Fibroblast of lung (primary cell): ENCODE results near the gene CDC14B. TPM values are rescaled to one million over a fixed set of nuclear protein-coding genes. Genes with fewer than 3 reads are reported as not detected.

Source experiments
- DNase-seq, 2 donors: peaks; one replicate each; pipeline versions ENCODE4 v3.0.0 to v3.0.0-alpha.2; 2010; ENCODE audit warnings: low read depth in 2 of 2
- H2AFZ ChIP-seq: 2 replicates; pipeline ENCODE4 v1.5.1; 2012; ENCODE audit warnings: low read length, control low read depth, inconsistent platforms
- H3K27ac ChIP-seq: 2 replicates; pipeline ENCODE4 v1.5.1; 2011; ENCODE audit warnings: low read length, control low read depth; ENCODE audit not compliant: insufficient read depth
- H3K27me3 ChIP-seq: 2 replicates; pipeline ENCODE4 v1.5.1; 2011; ENCODE audit warnings: mild to moderate bottlenecking, low read length; ENCODE audit not compliant: control insufficient read depth, insufficient read depth
- H3K36me3 ChIP-seq: 2 replicates; pipeline ENCODE4 v1.5.1; 2011; ENCODE audit warnings: low read length; ENCODE audit not compliant: control insufficient read depth, insufficient read depth
- H3K4me1 ChIP-seq: 2 replicates; pipeline ENCODE4 v1.5.1; 2011; ENCODE audit warnings: low read length; ENCODE audit not compliant: control insufficient read depth, insufficient read depth; ENCODE audit errors: extremely low read depth
- H3K4me2 ChIP-seq: 2 replicates; pipeline ENCODE4 v1.5.1; 2011; ENCODE audit warnings: low read length, control low read depth; ENCODE audit not compliant: insufficient read depth; ENCODE audit errors: extremely low read depth
- H3K4me3 ChIP-seq, 4 experiments: fragments of 200-600 bp in 1 of 4; sonication (generic) in 1 of 4; replicated peaks in 1 of 4; 2 replicates each; pipeline ENCODE4 v1.5.1; 2011 to 2016; ENCODE audit warnings: low read length in 4 of 4, low read depth in 3 of 4, mild to moderate bottlenecking in 3 of 4, control low read depth in 2 of 4, inconsistent platforms in 1 of 4, mixed read lengths in 1 of 4; ENCODE audit not compliant: insufficient read depth in 1 of 4; ENCODE audit errors: control extremely low read depth in 1 of 4
- H3K79me2 ChIP-seq: 2 replicates; pipeline ENCODE4 v1.5.1; 2012; ENCODE audit warnings: mild to moderate bottlenecking, low read length, inconsistent platforms; ENCODE audit not compliant: control insufficient read depth, insufficient read depth
- H3K9ac ChIP-seq: 2 replicates; pipeline ENCODE4 v1.5.1; 2011; ENCODE audit warnings: mild to moderate bottlenecking, low read length, control low read depth; ENCODE audit not compliant: insufficient read depth
- H3K9me3 ChIP-seq: 2 replicates; pipeline ENCODE4 v1.5.1; 2012; ENCODE audit warnings: low read depth, low read length; ENCODE audit not compliant: control insufficient read depth, insufficient read depth
- H4K20me1 ChIP-seq: 2 replicates; pipeline ENCODE4 v1.5.1; 2011; ENCODE audit warnings: low read length; ENCODE audit not compliant: control insufficient read depth, insufficient read depth; ENCODE audit errors: extremely low read depth
- EZH2 ChIP-seq: IDR thresholded peaks from 2 replicates; pipeline ENCODE4 v1.5.1; 2012; ENCODE audit warnings: low read length, control low read depth, mild to moderate bottlenecking; ENCODE audit errors: missing control alignments
- polyA plus RNA-seq, 2 donors: library from polyadenylated mRNA; depleted of rRNA in 1 of 2; stranded (reverse) in 1 of 2; unstranded in 1 of 2; fragments of >200 nt; gene quantifications; 2 replicates each; pipeline ENCODE4 v1.2.1, GENCODE V29; 2011 to 2012; ENCODE audit warnings: missing spikeins in 1 of 2
- total RNA-seq: library from RNA; depleted of rRNA; stranded (reverse); fragments of >200 nt; gene quantifications from 2 replicates; pipeline ENCODE4 v1.2.1, GENCODE V29; 2014
- TF ChIP-seq, protein P1 (sequence below), 2 donors: IDR thresholded peaks in 1 of 2; conservative IDR thresholded peaks in 1 of 2; 1 replicate in 1 of 2; 2 replicates in 1 of 2; pipeline ENCODE4 v1.5.1; 2011 to 2012; ENCODE audit warnings: low read length in 2 of 2, control low read depth in 1 of 2, inconsistent platforms in 1 of 2, low read depth in 1 of 2, mild to moderate bottlenecking in 1 of 2

Gene CDC14B
- total and polyA plus RNA-seq, 2 donors (not counting 1 experiment from before 2014, with no cell fraction given) = 38.0 to 68.5 TPM

DNA sequence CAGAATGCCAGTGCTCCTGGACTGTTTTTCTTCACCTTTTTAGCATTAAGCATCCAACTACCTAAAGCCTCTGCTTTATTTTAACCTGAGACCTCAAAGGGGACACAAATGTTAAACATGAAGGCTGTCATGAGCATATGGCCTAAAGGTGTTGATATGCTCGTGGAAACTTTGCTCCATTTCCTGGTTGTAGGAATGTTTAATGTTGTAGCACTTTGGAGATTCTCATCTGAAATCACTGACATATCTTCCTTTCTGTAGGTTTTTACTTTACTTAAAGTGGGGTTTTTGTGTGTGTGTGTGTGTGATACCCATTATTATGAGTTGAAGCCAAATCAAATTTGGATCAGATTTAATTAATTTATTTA, 132.6 kb downstream of the CDC14B start:
- Histone ChIP-seq H3K4me2 (no peak overlapping the region), H2AFZ (no peak overlapping the region), H3K9ac (no peak overlapping the region), H3K36me3 (peaks cover 11% of the 10 kb centered on the region), H3K79me2 (no peaks in the 10 kb centered on the region), H4K20me1 (no peaks in the 10 kb centered on the region), H3K9me3 (no peaks in the 10 kb centered on the region), H3K4me1 (peaks cover 25% of the 10 kb centered on the region), H3K27me3 (no peaks in the 10 kb centered on the region), H3K27ac (peak overlapping the region; percentile 39), H3K4me3 (no peak overlapping the region)
- TF ChIP-seq, protein P1, sequence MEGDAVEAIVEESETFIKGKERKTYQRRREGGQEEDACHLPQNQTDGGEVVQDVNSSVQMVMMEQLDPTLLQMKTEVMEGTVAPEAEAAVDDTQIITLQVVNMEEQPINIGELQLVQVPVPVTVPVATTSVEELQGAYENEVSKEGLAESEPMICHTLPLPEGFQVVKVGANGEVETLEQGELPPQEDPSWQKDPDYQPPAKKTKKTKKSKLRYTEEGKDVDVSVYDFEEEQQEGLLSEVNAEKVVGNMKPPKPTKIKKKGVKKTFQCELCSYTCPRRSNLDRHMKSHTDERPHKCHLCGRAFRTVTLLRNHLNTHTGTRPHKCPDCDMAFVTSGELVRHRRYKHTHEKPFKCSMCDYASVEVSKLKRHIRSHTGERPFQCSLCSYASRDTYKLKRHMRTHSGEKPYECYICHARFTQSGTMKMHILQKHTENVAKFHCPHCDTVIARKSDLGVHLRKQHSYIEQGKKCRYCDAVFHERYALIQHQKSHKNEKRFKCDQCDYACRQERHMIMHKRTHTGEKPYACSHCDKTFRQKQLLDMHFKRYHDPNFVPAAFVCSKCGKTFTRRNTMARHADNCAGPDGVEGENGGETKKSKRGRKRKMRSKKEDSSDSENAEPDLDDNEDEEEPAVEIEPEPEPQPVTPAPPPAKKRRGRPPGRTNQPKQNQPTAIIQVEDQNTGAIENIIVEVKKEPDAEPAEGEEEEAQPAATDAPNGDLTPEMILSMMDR (conservative IDR thresholded peaks at IDR 0.05 in 1 of 2, IDR thresholded peaks at IDR 0.05 in 1 of 2; ENCODE audit: low read depth in 1 of 2, low read length in 2 of 2) = no peak
- TF ChIP-seq EZH2 = no peak
- no peak for DNase-seq

DNA sequence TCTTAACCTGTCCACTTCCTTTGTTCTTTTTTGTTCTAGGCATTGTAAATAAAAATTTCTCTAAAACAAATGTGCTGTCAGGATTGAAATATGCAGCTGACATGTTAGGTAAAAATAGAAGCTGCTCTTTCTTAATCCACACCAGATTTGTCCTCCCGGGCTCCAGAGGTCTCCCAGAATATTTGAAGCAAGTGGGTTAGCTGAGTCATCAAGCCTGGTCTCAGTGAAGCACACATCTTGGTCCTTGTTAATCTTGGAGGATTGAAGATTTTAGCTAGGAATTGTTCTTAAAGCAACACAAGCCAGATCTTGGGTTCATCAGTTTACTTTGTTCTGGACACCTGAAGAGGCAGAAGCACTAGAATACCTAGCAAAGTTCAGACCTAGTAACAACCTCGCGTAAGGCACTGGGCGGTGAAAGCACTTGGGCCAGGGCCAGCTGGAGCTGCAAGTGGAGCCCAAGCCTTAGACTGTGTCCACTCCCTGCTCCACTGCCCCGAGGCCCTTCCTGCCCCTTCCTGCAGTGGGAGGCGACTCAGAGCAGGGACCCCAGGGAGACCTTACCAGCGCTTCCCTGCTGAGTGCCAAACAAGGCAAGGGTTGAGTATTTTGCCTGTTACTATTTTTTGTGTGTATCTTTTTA, 133.1 kb downstream of the CDC14B start:
- Histone ChIP-seq H3K9ac (no peak overlapping the region), H3K4me1 (peaks cover 20% of the 10 kb centered on the region), H4K20me1 (no peaks in the 10 kb centered on the region), H3K4me3 (no peak overlapping the region), H3K27me3 (no peaks in the 10 kb centered on the region), H3K27ac (peak overlapping the region; percentile 39), H3K4me2 (no peak overlapping the region), H3K79me2 (no peaks in the 10 kb centered on the region), H2AFZ (no peak overlapping the region), H3K9me3 (no peaks in the 10 kb centered on the region), H3K36me3 (peaks cover 9% of the 10 kb centered on the region)
- DNase-seq = peak; percentile 75 to 89
- TF ChIP-seq, protein P1 (conservative IDR thresholded peaks at IDR 0.05 in 1 of 2, IDR thresholded peaks at IDR 0.05 in 1 of 2; ENCODE audit: low read depth in 1 of 2, low read length in 2 of 2) = no peak
- TF ChIP-seq EZH2 = no peak

GRCh38 chr9:96485280-96485679, 134.4 kb downstream of the CDC14B start:
- TF ChIP-seq EZH2 = no peak
- TF ChIP-seq, protein P1 (conservative IDR thresholded peaks at IDR 0.05 in 1 of 2, IDR thresholded peaks at IDR 0.05 in 1 of 2; ENCODE audit: low read depth in 1 of 2, low read length in 2 of 2) = no peak
- peaks cover 15% of the 10 kb centered on the region for H3K4me1 ChIP-seq
- no peak overlapping the region for H3K27ac ChIP-seq
- H3K27me3 ChIP-seq = no peaks in the 10 kb centered on the region
- H3K36me3 ChIP-seq = peaks cover 9% of the 10 kb centered on the region
- no peaks in the 10 kb centered on the region for H4K20me1 ChIP-seq
- H3K9ac ChIP-seq = no peak overlapping the region
- no peak for DNase-seq
- no peak overlapping the region for H2AFZ ChIP-seq
- no peaks in the 10 kb centered on the region for H3K79me2 ChIP-seq
- no peak overlapping the region for H3K4me3 ChIP-seq
- H3K4me2 ChIP-seq = no peak overlapping the region
- no peaks in the 10 kb centered on the region for H3K9me3 ChIP-seq
